Measurements from ENCODE around the gene MACROD2.

The MACROD2 gene

GRCh38 chr20:15916623-15917022 lies 1921.3 kb downstream of the MACROD2 start:
- no peak for DNase-seq

GRCh38 chr20:15917283-15917682 lies 1922.0 kb downstream of the MACROD2 start:
- no peak for DNase-seq

GRCh38 chr20:15918631-15919030 lies 1923.3 kb downstream of the MACROD2 start:
- DNase-seq = no peak

- DNase-seq = no peak
Observed at GRCh38 chr20:15919118-15919517, 1923.8 kb downstream of the MACROD2 start.

GRCh38 chr20:15921930-15922329 lies 1926.6 kb downstream of the MACROD2 start:
- DNase-seq = no peak

- no peak for DNase-seq
Observed at GRCh38 chr20:15922556-15922955, 1927.2 kb downstream of the MACROD2 start.

- no peak for DNase-seq
Observed at GRCh38 chr20:15923030-15923776, 1927.9 kb downstream of the MACROD2 start.

- DNase-seq = no peak
Observed at GRCh38 chr20:15924556-15924955, 1929.2 kb downstream of the MACROD2 start.

GRCh38 chr20:15925376-15925775 lies 1930.1 kb downstream of the MACROD2 start:
- no peak for DNase-seq

GRCh38 chr20:15927893-15928650 lies 1932.8 kb downstream of the MACROD2 start:
- no peak for DNase-seq

GRCh38 chr20:15928946-15929345 lies 1933.6 kb downstream of the MACROD2 start:
- DNase-seq = no peak

GRCh38 chr20:15930311-15931305 lies 1935.3 kb downstream of the MACROD2 start:
- no peak for DNase-seq

GRCh38 chr20:15931897-15932296 lies 1936.6 kb downstream of the MACROD2 start:
- no peak for DNase-seq

GRCh38 chr20:15937179-15937578 lies 1941.9 kb downstream of the MACROD2 start:
- no peak for DNase-seq

GRCh38 chr20:15938847-15939246 lies 1943.5 kb downstream of the MACROD2 start:
- DNase-seq = no peak

- no peak for DNase-seq
Observed at GRCh38 chr20:15940127-15940526, 1944.8 kb downstream of the MACROD2 start.

- DNase-seq = no peak
Observed at GRCh38 chr20:15942130-15942529, 1946.8 kb downstream of the MACROD2 start.

GRCh38 chr20:15945289-15945688 lies 1950.0 kb downstream of the MACROD2 start:
- DNase-seq = no peak

- DNase-seq = no peak
Observed at GRCh38 chr20:15949391-15949790, 1954.1 kb downstream of the MACROD2 start.

GRCh38 chr20:15951658-15952057 lies 1956.3 kb downstream of the MACROD2 start:
- no peak for DNase-seq

- no peak for DNase-seq
Observed at GRCh38 chr20:15958142-15958541, 1962.8 kb downstream of the MACROD2 start.

- DNase-seq = no peak
Observed at GRCh38 chr20:15965165-15965564, 1969.8 kb downstream of the MACROD2 start.

GRCh38 chr20:15967334-15967733 lies 1972.0 kb downstream of the MACROD2 start:
- DNase-seq = no peak

All from NCI-H2029 (cell line).